BLaER1 (cell line): ENCODE data around the gene GPR135.

Source experiments
- H3K27ac ChIP-seq: shearing (Covaris generic); formaldehyde crosslinking; 2 replicates; pipeline ENCODE4 v1.8.1; 2022
- H3K27me3 ChIP-seq: shearing (Covaris generic); formaldehyde crosslinking; 2 replicates; pipeline ENCODE4 v1.8.1; 2022
- H3K36me3 ChIP-seq: shearing (Covaris generic); formaldehyde crosslinking; 2 replicates; pipeline ENCODE4 v1.8.1; 2022
- H3K4me1 ChIP-seq: shearing (Covaris generic); formaldehyde crosslinking; 2 replicates; pipeline ENCODE4 v1.8.1; 2022
- H3K4me2 ChIP-seq: shearing (Covaris generic); formaldehyde crosslinking; 2 replicates; pipeline ENCODE4 v1.8.1; 2022
- H3K4me3 ChIP-seq: shearing (Covaris generic); formaldehyde crosslinking; 2 replicates; pipeline ENCODE4 v1.8.1; 2022
- H3K9ac ChIP-seq: shearing (Covaris generic); formaldehyde crosslinking; 2 replicates; pipeline ENCODE4 v1.8.1; 2022
- H3K9me3 ChIP-seq: shearing (Covaris generic); formaldehyde crosslinking; 2 replicates; pipeline ENCODE4 v1.8.1; 2022
- H4K20me1 ChIP-seq: shearing (Covaris generic); formaldehyde crosslinking; 2 replicates; pipeline ENCODE4 v1.8.1; 2022
- Cebpa-rat ChIP-seq: shearing (Covaris generic); IDR thresholded peaks from 2 replicates; pipeline ENCODE4 v1.8.1; 2022

Gene GPR135

GRCh38 chr14:59465316-59466135 lies at the start of gene GPR135:
TSS of gene GPR135 (minus strand) at chr14:59465380. CDS start at chr14:59465226, 154 bp downstream.
- peaks cover 16% of the 10 kb centered on the region for H3K4me1 ChIP-seq
- TF ChIP-seq Cebpa-rat: no peak
- peak within 1 kb of the TSS; percentile 92 for H3K4me2 ChIP-seq
- peak within 1 kb of the TSS; percentile 30 for H3K9ac ChIP-seq
- H3K9me3 ChIP-seq: no peaks in the 10 kb centered on the region
- H3K27me3 ChIP-seq: peaks cover 40% of the 10 kb centered on the region
- H4K20me1 ChIP-seq: peaks cover 38% of the 10 kb centered on the region
- peak within 1 kb of the TSS; percentile 70 for H3K4me3 ChIP-seq
- H3K27ac ChIP-seq: no peak within 1 kb of the TSS
- peaks cover 13% of the 10 kb centered on the region; the same call in 1 of the 2 replicates for H3K36me3 ChIP-seq

- H3K4me2 ChIP-seq: no peak overlapping the region
Observed at GRCh38 chr14:59511916-59512575, 46.9 kb upstream of the GPR135 start.

GRCh38 chr14:59510966-59511365 lies 45.8 kb upstream of the GPR135 start:
- Histone ChIP-seq H3K27me3 (no peaks in the 10 kb centered on the region), H3K4me2 (no peak overlapping the region), H4K20me1 (no peaks in the 10 kb centered on the region), H3K4me3 (no peak overlapping the region), H3K27ac (no peak overlapping the region), H3K9ac (no peak overlapping the region), H3K4me1 (no peaks in the 10 kb centered on the region), H3K36me3 (no peaks in the 10 kb centered on the region), H3K9me3 (no peaks in the 10 kb centered on the region)
- no peak for TF ChIP-seq Cebpa-rat

More at GRCh38 chr14:59511916-59512575, 46.9 kb upstream of the GPR135 start:
- Histone ChIP-seq H3K4me1 (no peaks in the 10 kb centered on the region), H3K9ac (no peak overlapping the region), H3K27ac (no peak overlapping the region), H3K36me3 (no peaks in the 10 kb centered on the region), H3K9me3 (no peaks in the 10 kb centered on the region), H4K20me1 (no peaks in the 10 kb centered on the region), H3K4me3 (no peak overlapping the region), H3K27me3 (no peaks in the 10 kb centered on the region)
- no peak for TF ChIP-seq Cebpa-rat

- no peak overlapping the region for H3K27ac ChIP-seq
- no peak overlapping the region for H3K9ac ChIP-seq
- H3K4me2 ChIP-seq: no peak overlapping the region
- H3K4me3 ChIP-seq: no peak overlapping the region
- no peak for TF ChIP-seq Cebpa-rat
- no peaks in the 10 kb centered on the region for H3K27me3 ChIP-seq
- H3K9me3 ChIP-seq: no peaks in the 10 kb centered on the region
- no peaks in the 10 kb centered on the region for H4K20me1 ChIP-seq
- no peaks in the 10 kb centered on the region for H3K4me1 ChIP-seq
- H3K36me3 ChIP-seq: no peaks in the 10 kb centered on the region
Observed at GRCh38 chr14:59510001-59510400, 44.8 kb upstream of the GPR135 start.

- Histone ChIP-seq H3K27ac (no peak overlapping the region), H3K36me3 (peaks cover 2% of the 10 kb centered on the region), H3K9ac (no peak overlapping the region), H3K4me1 (0 out of 2 replicates have a peak, but pooled peaks cover 4% of the 10 kb centered on the region), H3K9me3 (no peaks in the 10 kb centered on the region), H3K27me3 (no peaks in the 10 kb centered on the region), H3K4me2 (no peak overlapping the region), H4K20me1 (no peaks in the 10 kb centered on the region), H3K4me3 (no peak overlapping the region)
- no peak for TF ChIP-seq Cebpa-rat
Observed at GRCh38 chr14:59509101-59509500, 43.9 kb upstream of the GPR135 start.

GRCh38 chr14:59507752-59508103 lies 42.5 kb upstream of the GPR135 start:
- H4K20me1 ChIP-seq: no peaks in the 10 kb centered on the region
- peaks cover 15% of the 10 kb centered on the region for H3K36me3 ChIP-seq
- 0 out of 2 replicates have a peak, but pooled peaks cover 4% of the 10 kb centered on the region for H3K4me1 ChIP-seq
- no peak overlapping the region for H3K4me2 ChIP-seq
- no peak overlapping the region for H3K27ac ChIP-seq
- TF ChIP-seq Cebpa-rat: no peak
- H3K9ac ChIP-seq: no peak overlapping the region
- H3K9me3 ChIP-seq: no peaks in the 10 kb centered on the region
- no peaks in the 10 kb centered on the region for H3K27me3 ChIP-seq
- no peak overlapping the region for H3K4me3 ChIP-seq

GRCh38 chr14:59507063-59507751 lies 42.0 kb upstream of the GPR135 start:
- H3K4me1 ChIP-seq: 0 out of 2 replicates have a peak, but pooled peaks cover 4% of the 10 kb centered on the region
- H3K9ac ChIP-seq: no peak overlapping the region
- H3K27ac ChIP-seq: no peak overlapping the region
- H3K36me3 ChIP-seq: peaks cover 16% of the 10 kb centered on the region
- no peaks in the 10 kb centered on the region for H3K9me3 ChIP-seq
- no peak overlapping the region for H3K4me2 ChIP-seq
- no peaks in the 10 kb centered on the region for H4K20me1 ChIP-seq
- TF ChIP-seq Cebpa-rat: no peak
- H3K27me3 ChIP-seq: no peaks in the 10 kb centered on the region
- H3K4me3 ChIP-seq: no peak overlapping the region

- Histone ChIP-seq H3K27ac (no peak overlapping the region), H3K36me3 (peaks cover 38% of the 10 kb centered on the region), H3K4me2 (no peak overlapping the region), H4K20me1 (0 out of 2 replicates have a peak, but pooled peaks cover 5% of the 10 kb centered on the region), H3K9me3 (no peaks in the 10 kb centered on the region), H3K4me3 (no peak overlapping the region), H3K27me3 (no peaks in the 10 kb centered on the region), H3K9ac (no peak overlapping the region), H3K4me1 (0 out of 2 replicates have a peak, but pooled peaks cover 4% of the 10 kb centered on the region)
- TF ChIP-seq Cebpa-rat: no peak
Observed at GRCh38 chr14:59503256-59503655, 38.1 kb upstream of the GPR135 start.

GRCh38 chr14:59500732-59501131 lies 35.6 kb upstream of the GPR135 start:
- Histone ChIP-seq H3K36me3 (peaks cover 57% of the 10 kb centered on the region), H3K9me3 (no peaks in the 10 kb centered on the region), H3K27ac (no peak overlapping the region), H3K4me2 (no peak overlapping the region), H3K4me3 (no peak overlapping the region), H3K27me3 (no peaks in the 10 kb centered on the region), H3K9ac (no peak overlapping the region), H4K20me1 (0 out of 2 replicates have a peak, but pooled peaks cover 5% of the 10 kb centered on the region), H3K4me1 (0 out of 2 replicates have a peak, but pooled peaks cover 4% of the 10 kb centered on the region)
- no peak for TF ChIP-seq Cebpa-rat

GRCh38 chr14:59492384-59492783 lies 27.2 kb upstream of the GPR135 start:
- Histone ChIP-seq H3K9me3 (peaks cover 4% of the 10 kb centered on the region; the same call in 1 of the 2 replicates), H3K4me2 (no peak overlapping the region), H3K4me3 (no peak overlapping the region), H3K27ac (no peak overlapping the region), H3K27me3 (no peaks in the 10 kb centered on the region), H4K20me1 (no peaks in the 10 kb centered on the region), H3K4me1 (no peaks in the 10 kb centered on the region), H3K36me3 (peaks cover 83% of the 10 kb centered on the region), H3K9ac (no peak overlapping the region)
- TF ChIP-seq Cebpa-rat: no peak
